ENCODE measurements around the gene USP24.
"Not testable (repeated sequence)": the region's sequence is repeated elsewhere in the genome, so short reads cannot be mapped to it uniquely, and the experiment has no call there.

DNA sequence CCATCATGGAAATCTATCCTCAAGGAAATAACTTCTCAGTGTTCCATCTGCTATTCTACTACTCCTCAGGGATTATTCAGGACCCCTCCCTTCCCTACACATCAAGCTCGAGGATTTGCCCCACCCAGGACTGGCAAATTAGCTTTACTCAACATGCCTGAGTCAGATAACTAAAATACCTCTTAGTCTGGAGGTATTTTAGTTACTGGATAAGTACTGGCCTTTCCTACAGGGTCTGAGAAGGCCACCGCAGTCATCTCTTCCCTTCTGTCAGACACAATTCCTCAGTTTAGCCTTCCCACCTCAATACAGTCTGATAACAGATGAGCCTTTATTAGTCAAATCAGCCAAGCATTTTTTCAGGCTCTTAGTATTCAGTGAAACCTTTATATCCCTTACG is 188.5 kb downstream of the USP24 start:
- TF ChIP-seq, protein P1, sequence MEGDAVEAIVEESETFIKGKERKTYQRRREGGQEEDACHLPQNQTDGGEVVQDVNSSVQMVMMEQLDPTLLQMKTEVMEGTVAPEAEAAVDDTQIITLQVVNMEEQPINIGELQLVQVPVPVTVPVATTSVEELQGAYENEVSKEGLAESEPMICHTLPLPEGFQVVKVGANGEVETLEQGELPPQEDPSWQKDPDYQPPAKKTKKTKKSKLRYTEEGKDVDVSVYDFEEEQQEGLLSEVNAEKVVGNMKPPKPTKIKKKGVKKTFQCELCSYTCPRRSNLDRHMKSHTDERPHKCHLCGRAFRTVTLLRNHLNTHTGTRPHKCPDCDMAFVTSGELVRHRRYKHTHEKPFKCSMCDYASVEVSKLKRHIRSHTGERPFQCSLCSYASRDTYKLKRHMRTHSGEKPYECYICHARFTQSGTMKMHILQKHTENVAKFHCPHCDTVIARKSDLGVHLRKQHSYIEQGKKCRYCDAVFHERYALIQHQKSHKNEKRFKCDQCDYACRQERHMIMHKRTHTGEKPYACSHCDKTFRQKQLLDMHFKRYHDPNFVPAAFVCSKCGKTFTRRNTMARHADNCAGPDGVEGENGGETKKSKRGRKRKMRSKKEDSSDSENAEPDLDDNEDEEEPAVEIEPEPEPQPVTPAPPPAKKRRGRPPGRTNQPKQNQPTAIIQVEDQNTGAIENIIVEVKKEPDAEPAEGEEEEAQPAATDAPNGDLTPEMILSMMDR (IDR thresholded peaks at IDR 0.05): not testable (repeated sequence)
- TF ChIP-seq POLR2A (IDR thresholded peaks at IDR 0.05): not testable (repeated sequence)

Data from lower leg skin (tissue), 3 donors.